IPS-NIHi11 (cell line): ENCODE data around the gene VDAC1.

Experiments used
- DNase-seq: peaks from one replicate; pipeline ENCODE4 v3.0.0; 2012; ENCODE audit warnings: mixed read lengths, low spot score

The VDAC1 gene

DNA sequence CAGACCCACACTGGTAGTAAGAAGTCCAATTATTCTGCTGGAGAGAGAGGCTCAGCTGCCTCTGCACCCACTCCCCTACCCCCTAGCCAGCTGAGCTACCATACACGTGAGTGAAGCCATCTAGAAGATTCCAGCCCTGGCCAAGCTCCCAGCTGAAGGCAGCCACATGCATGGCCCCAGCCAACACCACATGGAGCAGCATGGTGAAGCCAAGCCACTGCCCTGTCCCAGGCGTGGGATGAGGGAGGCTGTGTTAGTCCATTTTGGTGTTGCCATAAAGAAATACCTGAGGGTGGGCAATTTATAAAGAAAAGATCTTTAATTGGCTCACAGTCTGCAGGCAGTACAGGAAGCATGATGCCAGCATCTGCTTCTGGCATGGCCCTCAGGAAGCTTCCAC, 20.0 kb upstream of the VDAC1 start:
- DNase-seq: no peak

DNA sequence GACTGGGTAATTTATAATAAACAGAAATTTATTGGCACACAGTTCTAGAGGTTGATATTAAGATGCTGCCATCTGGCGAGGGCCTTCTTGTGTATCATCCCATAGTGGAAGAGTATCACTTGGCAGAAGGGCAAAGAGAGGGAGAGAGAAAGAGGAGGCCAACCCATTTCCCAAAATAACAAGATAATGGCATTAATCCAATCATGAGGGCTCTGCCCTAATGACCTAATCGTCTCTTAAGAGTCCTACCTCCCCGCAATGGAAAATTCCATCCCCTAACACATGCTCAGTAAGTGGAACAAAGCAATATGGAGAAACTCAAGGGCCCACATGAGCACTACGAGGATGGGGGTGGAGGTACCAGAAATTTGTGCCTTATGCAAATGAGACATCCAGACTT, 17.6 kb upstream of the VDAC1 start:
- DNase-seq: no peak

DNA sequence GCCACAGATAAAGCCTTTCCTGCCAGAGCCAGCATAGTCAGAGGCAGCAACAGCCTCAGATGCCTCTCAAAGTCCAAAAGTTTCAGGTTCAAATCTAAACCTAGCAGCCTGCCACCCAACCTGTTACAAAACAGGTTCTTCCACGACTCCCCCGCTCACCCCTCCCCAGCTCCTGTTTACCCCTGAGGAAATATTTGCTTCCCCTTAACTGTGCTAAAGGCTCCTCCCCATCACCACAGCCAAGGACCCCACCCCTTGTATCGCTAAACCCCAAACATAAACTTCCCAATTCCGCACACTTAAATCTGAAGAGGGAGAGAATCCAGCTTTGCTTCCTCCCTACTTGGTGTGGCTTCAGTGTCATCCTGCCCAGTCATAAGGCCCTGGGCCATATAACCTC, 15.4 kb upstream of the VDAC1 start:
- no peak for DNase-seq

DNA sequence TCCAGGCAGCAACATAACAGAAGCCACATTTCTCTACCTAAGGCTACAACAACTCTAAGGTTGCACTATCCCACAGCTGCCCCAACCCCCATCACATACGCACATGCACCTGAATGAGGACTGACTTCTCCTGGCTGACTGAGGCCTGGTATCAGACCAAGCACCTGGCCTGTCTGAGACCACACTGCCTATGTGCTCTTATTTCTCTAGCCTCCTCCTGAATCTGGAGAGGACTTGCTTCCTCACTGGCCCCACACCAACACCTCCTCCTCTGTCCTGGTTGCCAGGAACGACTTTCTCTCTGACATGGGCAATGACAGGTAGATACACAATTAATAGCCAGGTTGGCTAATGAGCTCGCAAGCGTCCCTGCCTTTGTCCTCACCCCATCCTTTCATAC, 14.9 kb upstream of the VDAC1 start:
- no peak for DNase-seq

DNA sequence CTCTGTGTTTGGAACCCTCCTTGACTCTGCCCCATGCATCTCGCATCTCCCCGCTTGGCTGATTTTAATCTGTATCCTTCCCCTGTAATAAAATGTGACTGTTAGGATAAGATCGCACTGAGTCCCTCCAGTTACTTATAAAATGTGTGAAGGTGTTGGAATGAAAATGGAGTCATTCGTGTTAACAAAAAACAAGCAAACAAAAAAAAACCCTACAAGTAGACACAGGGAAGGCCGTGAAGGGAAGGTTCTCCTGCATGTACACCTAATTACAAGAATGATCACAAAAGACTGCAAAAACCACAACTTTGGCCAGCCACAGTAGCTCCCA, 14.2 kb upstream of the VDAC1 start:
- no peak for DNase-seq

DNA sequence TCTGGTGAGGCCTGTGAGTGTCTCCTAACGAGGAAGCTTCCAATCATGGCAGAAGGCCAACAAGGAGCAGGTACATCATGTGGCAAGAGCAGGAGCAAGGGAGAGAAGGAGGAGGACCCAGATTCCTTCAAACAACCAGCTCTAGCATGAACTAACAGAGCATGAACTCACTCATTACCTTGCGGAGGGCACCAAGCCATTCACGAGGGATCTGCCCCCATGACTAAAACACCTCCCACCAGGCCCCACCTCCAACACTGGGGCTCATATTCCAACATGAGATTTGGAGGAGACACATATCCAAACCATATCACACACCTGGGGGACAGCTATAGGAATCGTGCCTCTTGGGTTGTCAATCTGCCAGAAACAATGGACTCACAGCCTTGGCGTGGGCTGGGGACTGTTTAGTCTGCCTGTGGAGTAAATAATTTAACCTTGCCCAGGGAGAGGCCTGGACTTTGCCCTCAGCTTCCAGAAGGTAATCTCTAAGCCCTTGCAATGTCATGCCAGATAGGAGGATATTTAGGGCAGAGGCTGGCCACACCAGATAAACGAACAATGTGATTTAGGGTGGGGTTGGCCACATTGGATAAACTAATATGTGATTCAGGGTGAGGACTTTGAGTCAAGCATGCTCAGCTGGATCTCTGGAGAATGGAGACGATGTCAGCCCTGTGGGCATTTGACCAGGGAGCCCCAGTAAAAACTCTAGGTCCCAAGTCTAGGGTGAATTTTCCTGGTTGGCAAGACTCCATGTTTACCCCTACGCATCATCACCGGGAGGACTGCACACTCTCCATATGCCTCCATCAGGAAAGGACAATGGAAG, 13.6 kb upstream of the VDAC1 start:
- DNase-seq: no peak

DNA sequence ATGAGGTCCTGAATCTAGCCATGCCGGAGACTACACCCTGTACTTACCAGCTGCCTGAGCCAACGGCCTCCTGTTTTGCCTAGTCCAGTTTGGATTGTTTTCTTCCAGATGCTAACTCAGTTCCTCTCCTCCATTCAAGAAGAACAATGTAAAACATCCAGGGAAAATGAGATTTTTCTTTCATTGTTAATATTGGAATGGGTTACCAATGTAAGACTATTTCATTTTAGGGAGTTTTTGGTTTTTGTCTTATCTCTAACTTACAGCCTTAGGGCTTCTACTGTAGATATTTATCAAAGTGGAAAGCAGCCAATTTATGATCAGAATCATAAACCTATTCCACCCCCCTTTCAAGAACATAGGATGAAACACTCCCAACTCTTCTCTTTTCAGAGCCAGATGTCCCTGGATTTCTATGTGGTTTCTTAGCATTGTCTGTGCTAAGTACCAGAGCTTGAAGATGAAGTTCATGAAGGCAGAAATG, 3.5 kb upstream of the VDAC1 start:
- DNase-seq: no peak

DNA sequence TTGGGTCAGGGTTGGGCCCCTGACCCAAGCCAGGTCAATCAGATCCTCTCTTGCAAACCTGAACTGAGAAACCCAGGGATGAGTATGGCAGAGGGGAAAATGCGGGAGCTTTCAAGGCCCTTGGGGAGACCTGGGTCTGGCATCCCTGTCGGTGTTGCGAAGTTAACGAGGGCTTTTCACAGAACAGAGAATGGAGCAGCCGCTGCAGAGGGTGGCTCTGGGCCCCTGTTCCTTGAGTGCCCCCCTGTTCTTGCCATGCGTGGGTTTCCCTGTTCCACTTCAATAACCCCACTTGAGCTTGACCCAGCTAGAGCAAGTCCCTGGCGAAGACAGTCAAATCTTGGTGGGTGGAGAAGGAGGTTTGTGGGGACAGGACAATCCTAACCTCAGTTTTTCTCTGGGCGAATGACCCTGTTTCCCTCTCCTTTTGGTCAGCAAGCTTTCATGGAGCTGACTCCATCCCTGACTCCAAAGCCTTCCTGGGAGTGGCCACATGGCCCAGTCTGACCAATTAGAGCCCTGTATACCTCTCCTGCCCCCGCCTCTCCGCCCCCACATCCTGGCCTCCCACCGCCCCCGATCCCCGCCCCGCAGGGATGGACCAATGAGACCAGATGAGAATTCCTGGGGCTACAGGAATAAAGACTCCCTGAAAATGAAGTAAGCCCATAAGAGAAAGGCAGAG, 2.9 kb upstream of the VDAC1 start:
- DNase-seq: peak; percentile 93

DNA sequence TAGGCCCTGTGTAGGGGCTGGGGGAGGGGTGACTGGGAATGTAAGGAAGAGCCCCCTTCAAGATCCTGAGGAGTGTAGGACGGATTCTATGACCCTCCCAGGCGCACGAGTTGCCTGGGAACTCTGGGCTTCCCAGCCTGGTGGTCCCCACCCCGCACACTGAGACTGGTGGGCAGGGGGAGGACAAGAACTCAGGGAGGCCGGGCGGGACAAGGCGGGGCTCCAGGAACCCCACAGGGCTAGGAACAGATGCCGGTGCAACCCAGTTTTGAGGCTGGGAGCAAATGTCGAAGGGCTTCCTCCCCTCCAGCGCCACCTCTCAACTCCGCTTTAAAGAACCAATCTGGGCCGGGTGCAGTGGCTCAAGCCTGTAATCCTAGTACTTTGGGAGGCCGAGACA, 1.3 kb upstream of the VDAC1 start:
- DNase-seq: no peak

DNA sequence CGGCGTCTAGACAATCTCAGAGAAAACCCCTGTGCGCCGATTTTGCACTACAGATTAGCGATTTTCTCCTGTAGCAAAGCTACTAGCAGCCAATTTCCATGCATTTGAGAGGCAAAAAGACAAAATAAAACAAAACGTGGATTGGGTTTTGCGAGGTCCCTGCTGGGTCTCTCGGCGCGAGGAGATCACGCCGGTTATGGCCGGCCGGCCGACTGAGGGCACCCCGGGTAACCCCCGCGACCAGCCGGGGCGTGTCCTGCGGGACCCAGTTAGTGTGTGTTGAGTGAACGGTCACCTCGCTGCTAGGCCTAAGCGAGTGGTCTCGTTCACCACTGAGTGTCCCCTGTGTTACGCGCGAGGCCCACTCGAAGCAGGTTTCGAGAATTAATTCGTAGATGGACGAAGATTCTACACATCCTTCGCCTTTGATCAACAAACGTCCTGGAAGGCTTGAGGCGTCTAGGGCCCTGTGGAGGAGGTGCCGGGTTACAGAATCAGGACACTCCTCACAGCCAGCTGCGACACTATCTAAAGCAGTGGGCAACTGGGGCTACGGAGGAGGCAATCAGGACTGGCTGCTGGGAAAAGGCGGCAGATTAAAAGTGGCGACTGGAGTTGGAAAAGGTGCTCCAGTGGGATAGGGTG, 764 bp upstream of the VDAC1 start:
- DNase-seq: peak; percentile 48

DNA sequence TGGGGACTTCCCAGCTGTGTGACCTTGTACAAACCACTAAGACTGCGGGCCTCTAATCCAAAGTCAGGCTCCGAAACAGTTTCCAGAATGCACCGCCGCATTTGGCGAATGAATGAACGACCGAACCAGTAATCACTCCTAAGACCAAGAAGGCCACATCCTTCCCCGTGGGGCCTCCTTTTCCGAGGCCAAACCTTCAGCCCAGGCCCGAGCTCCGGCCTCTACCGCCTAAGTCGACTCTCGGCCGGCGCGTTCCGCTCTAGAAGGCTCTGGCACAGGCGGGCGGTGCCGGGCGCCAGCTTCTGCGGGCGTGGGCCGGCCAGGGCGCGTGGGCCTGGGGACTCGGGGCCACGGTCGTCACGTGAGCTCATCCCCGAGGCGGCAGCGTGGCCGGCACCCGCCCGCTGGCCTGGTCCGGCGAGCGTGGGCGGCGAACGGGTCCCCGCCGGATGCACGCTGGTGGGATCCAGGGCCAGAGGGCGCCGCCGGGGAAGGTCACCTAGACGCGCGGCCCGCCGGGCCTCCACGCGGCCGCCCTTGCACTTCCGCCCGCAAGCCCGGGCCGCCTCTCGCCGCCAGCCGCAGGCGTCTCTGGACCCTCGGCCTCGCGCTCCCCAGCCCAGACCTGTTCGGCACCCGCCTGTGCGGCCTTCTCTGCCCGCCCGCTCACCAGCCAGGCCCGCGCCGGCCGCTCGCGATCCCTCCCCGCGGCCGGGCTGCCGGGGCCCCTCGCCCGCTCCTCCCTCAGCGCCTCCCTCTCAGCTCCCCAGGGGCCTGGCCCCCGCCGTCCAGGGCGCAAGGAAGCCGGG, 754 bp downstream of the VDAC1 start:
- peak; percentile 70 for DNase-seq

DNA sequence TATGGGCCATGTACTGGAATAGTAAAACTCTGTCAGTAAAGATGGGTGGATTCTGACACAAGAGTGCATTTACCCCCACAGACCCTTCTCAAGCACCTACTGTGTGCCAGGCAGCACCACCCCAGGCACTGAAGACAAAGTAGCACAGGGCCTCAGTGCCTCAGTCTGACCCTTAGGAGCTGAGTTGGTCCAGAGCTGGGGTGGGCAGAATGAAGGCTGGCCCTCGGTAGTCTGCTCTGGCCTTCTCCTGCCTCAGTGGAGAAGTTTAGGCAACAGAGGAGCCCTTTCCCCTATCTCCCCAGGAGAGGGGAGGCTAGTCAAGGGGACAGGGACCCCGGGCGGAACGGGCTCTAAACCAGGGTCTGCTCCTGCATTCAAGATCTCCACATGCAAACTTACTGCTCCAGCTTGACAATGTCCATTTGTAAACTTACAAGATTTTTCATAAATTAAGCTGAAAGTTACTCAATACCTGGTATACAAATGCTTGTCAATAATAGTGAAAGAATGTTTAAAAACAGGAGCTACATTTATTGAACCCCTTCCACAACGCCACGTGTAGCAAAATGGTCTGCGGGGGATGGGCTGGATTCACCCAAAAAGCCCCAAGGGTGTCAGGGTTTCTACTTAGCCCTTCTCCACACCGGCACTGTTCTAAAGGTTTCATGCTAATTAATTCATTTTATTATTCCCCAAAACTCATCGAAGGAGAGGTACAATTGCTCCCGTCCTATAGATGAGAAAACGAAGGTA, 1.5 kb downstream of the VDAC1 start:
- no peak for DNase-seq

DNA sequence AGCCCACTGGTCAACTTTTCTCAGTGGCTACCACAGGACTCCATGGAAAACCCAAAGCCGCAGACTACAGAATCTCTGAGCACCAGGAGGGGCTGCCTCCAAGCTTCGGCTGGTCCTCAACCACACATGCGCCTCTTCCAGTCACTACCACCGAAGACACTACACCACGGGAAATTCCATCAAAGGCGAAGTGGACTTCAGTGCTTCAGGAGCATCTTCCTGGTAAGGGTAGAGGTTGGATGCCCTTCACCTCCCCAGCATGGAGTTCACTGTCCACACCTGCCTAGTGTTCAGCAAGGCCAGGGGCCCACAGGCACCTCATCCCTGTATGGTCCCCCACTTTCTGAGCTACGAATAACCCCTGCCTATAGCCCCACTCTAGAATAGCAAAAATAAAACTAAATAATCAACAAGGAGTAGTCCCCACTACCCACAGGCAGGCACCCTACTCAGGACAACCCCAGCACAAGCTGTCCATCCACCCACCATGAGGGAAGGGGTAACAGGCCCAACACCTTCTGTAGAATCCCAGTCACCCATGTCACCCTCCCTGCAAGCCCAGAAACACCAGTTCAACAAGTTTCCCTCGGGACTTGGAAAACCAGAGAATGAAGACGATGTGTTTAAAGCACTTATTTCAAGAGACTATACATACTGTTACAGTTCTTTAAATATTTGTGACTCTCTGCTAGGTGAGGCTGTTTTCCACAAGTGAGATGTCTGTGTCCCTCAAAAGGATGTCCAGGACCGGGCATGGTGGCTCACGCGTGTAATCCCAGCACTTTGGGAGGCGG, 2.6 kb downstream of the VDAC1 start:
- DNase-seq: no peak

DNA sequence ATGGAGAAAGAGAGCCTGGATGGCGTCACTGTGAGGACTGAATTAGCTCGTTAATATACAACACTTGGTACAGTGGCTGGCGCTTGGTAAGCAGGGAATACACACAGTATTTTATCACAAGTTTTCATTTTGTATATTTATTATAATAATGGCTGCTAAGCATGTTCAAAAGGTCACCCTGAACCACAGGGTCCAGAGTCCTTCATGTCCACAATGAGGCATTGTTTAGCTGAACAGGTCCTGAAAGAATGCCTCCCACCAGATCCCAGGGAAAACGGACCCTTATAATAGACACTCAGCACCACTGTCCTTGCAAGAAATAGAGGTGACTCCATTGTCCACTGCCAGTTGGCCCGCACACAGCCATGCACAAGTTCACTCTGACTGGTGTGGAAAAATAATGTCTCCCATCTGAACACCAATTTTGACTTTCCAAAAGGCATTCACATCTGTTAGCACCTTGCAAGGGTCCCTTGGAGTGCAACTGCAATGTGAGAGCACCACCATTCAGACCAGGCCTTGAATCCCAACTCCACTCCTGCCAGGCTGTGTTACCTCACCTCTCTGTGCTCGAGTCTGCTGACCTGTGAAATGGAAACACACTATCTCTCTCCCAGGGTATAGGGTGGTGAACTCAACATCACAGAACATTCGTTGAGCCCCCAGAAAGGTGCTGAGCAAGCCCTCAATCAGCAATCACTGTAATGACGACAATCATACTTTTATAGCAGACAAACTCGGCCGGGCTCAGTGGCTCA, 3.9 kb downstream of the VDAC1 start:
- DNase-seq: no peak

DNA sequence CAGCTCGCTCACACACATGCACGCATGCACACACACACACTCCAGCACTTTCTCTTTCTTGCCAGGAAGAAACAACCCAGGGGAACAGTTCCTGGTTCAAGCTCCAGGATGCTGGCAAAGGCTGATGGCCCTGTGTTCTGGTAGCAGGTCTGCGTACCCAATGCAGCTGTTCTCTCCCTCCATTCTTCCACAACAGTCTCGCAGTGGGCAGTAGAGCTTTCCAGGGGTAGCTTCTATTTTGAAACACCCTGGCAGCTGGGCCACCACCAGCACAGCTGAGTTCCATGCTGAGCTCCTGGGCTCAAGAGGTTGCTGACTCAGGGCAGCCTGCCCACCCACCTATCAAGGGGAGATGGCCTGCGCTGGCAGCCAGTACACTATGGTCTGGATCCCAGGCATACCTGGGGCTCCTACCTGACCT, 4.7 kb downstream of the VDAC1 start:
- no peak for DNase-seq

DNA sequence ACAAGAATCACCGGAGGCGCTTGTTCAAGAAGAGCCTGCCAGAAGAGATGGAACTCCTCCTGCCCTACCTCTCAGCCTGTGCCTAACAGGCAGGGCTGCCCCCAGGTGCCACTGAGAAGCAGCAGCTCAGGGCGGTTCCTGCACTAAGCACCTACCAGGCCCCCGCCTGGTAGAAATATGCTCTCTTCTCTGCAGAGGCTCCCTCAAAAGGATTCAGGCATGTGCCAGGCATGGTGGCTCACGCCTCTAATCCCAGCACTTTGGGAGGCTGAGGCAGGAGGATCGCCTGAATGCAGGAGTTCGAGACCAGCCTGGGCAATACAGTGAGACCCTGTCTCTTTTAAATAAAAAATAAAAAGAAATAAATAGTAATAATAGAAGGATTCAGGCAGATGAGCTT, 6.0 kb downstream of the VDAC1 start:
- DNase-seq: no peak

DNA sequence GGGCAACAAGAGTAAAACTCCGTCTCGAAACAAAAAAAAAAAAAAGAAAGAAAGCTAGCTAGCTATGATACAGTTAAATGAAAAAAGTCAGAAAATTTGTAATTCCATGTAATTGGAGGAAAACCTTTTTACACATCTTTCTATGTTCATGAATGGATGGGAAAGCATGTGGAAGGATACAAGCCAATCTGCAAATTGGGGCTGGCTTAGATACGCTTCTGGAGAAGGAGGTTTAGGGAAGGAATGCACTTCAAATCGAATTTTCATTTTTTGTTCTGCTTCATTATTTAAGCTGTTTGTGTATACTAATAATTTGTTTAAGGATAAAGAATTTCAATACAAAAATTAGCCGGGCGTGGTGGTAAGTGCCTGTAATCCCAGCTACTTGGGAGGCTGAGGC, 6.7 kb downstream of the VDAC1 start:
- no peak for DNase-seq

DNA sequence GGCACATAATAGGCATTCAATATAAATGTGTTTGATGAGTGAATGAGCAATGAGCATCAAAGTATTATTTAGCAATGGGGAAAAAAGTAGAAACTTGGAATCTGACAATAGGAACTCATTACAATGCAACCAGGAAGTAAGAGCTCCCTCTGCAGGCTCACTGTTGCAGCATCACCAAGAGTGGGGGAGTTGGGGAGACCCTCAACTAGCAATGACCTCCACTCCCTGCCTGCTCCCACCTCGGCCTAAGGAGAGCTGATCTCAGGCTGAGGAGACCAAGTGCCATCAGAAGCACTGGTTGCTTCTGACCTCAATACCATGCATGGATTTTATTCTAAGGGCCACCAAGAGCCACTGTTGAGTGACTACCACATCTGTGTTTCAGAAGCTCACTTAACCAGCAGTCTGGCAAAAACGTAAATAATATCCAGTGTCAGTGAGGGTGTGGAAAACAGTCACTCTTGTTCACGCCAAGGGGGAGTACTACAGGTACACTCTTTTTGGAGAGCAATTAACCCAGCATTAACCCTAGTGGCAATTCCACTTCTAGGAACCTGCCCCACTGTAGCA, 8.0 kb downstream of the VDAC1 start:
- DNase-seq: peak; percentile 63

DNA sequence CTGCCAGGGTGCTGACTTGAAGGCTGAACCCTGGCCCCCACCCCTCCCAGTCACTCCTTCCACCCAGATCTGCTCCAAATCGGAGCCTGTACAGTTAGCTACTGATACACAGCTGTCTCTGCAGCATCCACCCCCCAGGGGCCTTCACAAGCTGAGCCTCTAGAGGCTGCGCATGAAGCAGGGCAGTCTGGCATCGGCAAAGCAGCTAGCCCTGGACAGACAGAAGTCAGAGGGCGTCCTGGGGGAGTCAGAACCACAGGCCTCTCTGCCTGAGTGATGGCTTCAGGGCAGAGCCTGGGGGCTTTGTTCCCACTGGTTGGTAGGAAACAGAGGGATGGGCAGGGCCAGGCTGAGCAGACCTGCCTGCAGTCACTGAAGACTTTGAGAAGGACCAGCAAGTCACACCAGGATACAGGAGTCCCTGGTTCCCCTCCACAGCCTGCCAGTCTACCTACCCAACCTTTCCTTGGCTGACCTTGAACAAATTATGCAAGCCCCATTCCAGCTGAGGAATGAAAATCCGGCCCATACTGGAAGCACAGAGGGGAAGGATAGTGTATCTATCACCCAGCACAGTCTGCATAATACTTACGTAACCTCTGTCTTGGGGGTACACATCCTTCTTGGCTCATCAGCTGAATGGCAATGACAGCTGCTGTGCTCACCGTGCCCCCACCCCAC, 8.8 kb downstream of the VDAC1 start:
- DNase-seq: no peak
